ENCODE measurements around the gene FAM162B.

The FAM162B gene

GRCh38 chr6:116764629-116764960, 924 bp downstream of the FAM162B start:
- no peak for DNase-seq (ENCODE audit: low read depth, low spot score)
- CTCF ChIA-PET: interaction anchor here (4.5 kb wide), 1 partner anchor 14 kb away, joined by 30 read pairs; no protein-coding TSS in a partner anchor

GRCh38 chr6:116763906-116764628, 1.5 kb downstream of the FAM162B start:
- ChIA-PET POLR2A (no interaction called here), CTCF (no interaction called here)
- TF ChIP-seq CTCF (IDR thresholded peaks at IDR 0.05; ENCODE audit: insufficient read depth, low read length, missing control alignments): no peak
- DNase-seq (ENCODE audit: low read depth, low spot score): no peak
- no peak overlapping the region for H3K4me3 ChIP-seq (ENCODE audit: low read depth, low read length)

More at GRCh38 chr6:116764629-116764960, 924 bp downstream of the FAM162B start:
- no peak for TF ChIP-seq CTCF (IDR thresholded peaks at IDR 0.05; ENCODE audit: insufficient read depth, low read length, missing control alignments)
- peak overlapping the region; percentile 50 for H3K4me3 ChIP-seq (ENCODE audit: low read depth, low read length)
- POLR2A ChIA-PET: no interaction called here

- H3K4me3 ChIP-seq (ENCODE audit: low read depth, low read length): no peak overlapping the region
- DNase-seq (ENCODE audit: low read depth, low spot score): no peak
- no peak for TF ChIP-seq CTCF (IDR thresholded peaks at IDR 0.05; ENCODE audit: insufficient read depth, low read length, missing control alignments)
- ChIA-PET POLR2A (no interaction called here), CTCF (no interaction called here)
Observed at GRCh38 chr6:116763048-116763447, 2.5 kb downstream of the FAM162B start.

- ChIA-PET POLR2A (no interaction called here), CTCF (no interaction called here)
- TF ChIP-seq CTCF (IDR thresholded peaks at IDR 0.05; ENCODE audit: insufficient read depth, low read length, missing control alignments): no peak
- no peak overlapping the region for H3K4me3 ChIP-seq (ENCODE audit: low read depth, low read length)
- DNase-seq (ENCODE audit: low read depth, low spot score): no peak
Observed at GRCh38 chr6:116762235-116762634, 3.3 kb downstream of the FAM162B start.

- no peak for TF ChIP-seq CTCF (IDR thresholded peaks at IDR 0.05; ENCODE audit: insufficient read depth, low read length, missing control alignments)
- DNase-seq (ENCODE audit: low read depth, low spot score): no peak
- POLR2A ChIA-PET: no interaction called here
- no peak overlapping the region for H3K4me3 ChIP-seq (ENCODE audit: low read depth, low read length)
- CTCF ChIA-PET: no interaction called here
Observed at GRCh38 chr6:116761779-116762178, 3.7 kb downstream of the FAM162B start.

GRCh38 chr6:116745176-116745575, 20.3 kb downstream of the FAM162B start:
- no peak for DNase-seq (ENCODE audit: low read depth, low spot score)
- ChIA-PET CTCF (no interaction called here), POLR2A (no interaction called here)
- H3K4me3 ChIP-seq (ENCODE audit: low read depth, low read length): no peak overlapping the region
- no peak for TF ChIP-seq CTCF (IDR thresholded peaks at IDR 0.05; ENCODE audit: insufficient read depth, low read length, missing control alignments)

Data from AG04449 (cell line).